HFFc6 (cell line): ENCODE data around the gene PDZRN3. TPM values are rescaled to one million over a fixed set of nuclear protein-coding genes. Genes with fewer than 3 reads are reported as not detected.

Experiments
- DNase-seq: peaks from one replicate; pipeline ENCODE4 v3.0.0-alpha.2; 2018
- H3K27ac Mint-ChIP-seq: 2 replicates; pipeline ENCODE4 v1.8.0; 2020; ENCODE audit warnings: mild to moderate bottlenecking, mixed read lengths
- H3K27me3 Mint-ChIP-seq: 2 replicates; pipeline ENCODE4 v1.8.0; 2021; ENCODE audit warnings: mild to moderate bottlenecking, moderate library complexity, mixed read lengths; ENCODE audit not compliant: insufficient read depth
- H3K36me3 Mint-ChIP-seq: 2 replicates; pipeline ENCODE4 v1.8.0; 2021; ENCODE audit warnings: low read depth, mixed read lengths
- H3K4me1 Mint-ChIP-seq: 2 replicates; pipeline ENCODE4 v1.8.0; 2020; ENCODE audit warnings: low read depth, mixed read lengths
- H3K4me3 Mint-ChIP-seq: 2 replicates; pipeline ENCODE4 v1.8.0; 2020; ENCODE audit warnings: mild to moderate bottlenecking, moderate library complexity, mixed read lengths
- H3K9me3 Mint-ChIP-seq: 2 replicates; pipeline ENCODE4 v1.8.0; 2020; ENCODE audit warnings: mild to moderate bottlenecking, mixed read lengths
- CTCF ChIP-seq: fragments of 200-600 bp; sonication (generic); IDR thresholded peaks from 2 replicates; pipeline ENCODE4 v1.5.0; 2021; ENCODE audit warnings: antibody characterized with exemption, mild to moderate bottlenecking
- total RNA-seq, 6 experiments: library from RNA; stranded (reverse); fragmentation: NEBNext Ultra II Directional; extraction: Animal tissue kit (Norgen Biotek cat#: 25700); gene quantifications; 2 replicates in 1 of 6; 3 replicates in 5 of 6; pipeline ENCODE4 v1.2.3, GENCODE V29; 2021

Gene PDZRN3
- total RNA-seq, 6 experiments from 2014 or later, result 15.1 to 18.5 (median 16.7) TPM

- Mint-ChIP-seq H3K27me3 (no peaks in the 10 kb centered on the region; the same call in 1 of the 2 replicates), H3K27ac (no peak overlapping the region), H3K9me3 (no peaks in the 10 kb centered on the region; the same call in 1 of the 2 replicates), H3K4me3 (no peak overlapping the region), H3K4me1 (peaks cover 8% of the 10 kb centered on the region), H3K36me3 (peaks cover 52% of the 10 kb centered on the region)
- DNase-seq, result no peak
- TF ChIP-seq CTCF, result no peak
Observed at GRCh38 chr3:73383470-73384049, 241.2 kb downstream of the PDZRN3 start.

DNA sequence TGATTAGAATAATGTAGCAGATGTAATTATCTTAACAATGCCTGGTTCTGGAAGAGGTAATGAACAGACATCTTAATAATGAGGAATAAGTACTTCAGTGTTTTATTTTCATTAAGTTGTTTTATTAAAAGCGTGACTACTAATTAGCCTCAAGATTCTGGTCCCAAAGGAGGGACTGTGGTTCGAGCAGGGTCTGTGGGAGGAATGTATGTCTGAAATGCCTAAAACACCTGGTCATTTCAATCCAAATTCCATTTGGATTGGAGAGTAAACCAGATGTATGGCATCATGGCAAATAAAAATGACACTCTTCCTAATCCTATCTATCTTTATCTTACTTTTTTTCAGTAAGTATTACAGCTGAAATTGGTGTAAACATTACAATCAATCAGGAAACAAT, 243.2 kb downstream of the PDZRN3 start:
- Mint-ChIP-seq H3K27me3 (no peaks in the 10 kb centered on the region; the same call in 1 of the 2 replicates), H3K4me1 (peaks cover 8% of the 10 kb centered on the region), H3K4me3 (no peak overlapping the region), H3K27ac (no peak overlapping the region), H3K36me3 (peaks cover 33% of the 10 kb centered on the region), H3K9me3 (no peaks in the 10 kb centered on the region; the same call in 1 of the 2 replicates)
- DNase-seq, result no peak
- no peak for TF ChIP-seq CTCF

- Mint-ChIP-seq H3K27ac (no peak overlapping the region), H3K9me3 (no peaks in the 10 kb centered on the region; the same call in 1 of the 2 replicates), H3K4me3 (no peak overlapping the region), H3K27me3 (peaks cover 2% of the 10 kb centered on the region; the same call in 1 of the 2 replicates), H3K4me1 (peaks cover 8% of the 10 kb centered on the region), H3K36me3 (peaks cover 31% of the 10 kb centered on the region)
- no peak for TF ChIP-seq CTCF
- no peak for DNase-seq
Observed at GRCh38 chr3:73380735-73381532, 243.8 kb downstream of the PDZRN3 start.

DNA sequence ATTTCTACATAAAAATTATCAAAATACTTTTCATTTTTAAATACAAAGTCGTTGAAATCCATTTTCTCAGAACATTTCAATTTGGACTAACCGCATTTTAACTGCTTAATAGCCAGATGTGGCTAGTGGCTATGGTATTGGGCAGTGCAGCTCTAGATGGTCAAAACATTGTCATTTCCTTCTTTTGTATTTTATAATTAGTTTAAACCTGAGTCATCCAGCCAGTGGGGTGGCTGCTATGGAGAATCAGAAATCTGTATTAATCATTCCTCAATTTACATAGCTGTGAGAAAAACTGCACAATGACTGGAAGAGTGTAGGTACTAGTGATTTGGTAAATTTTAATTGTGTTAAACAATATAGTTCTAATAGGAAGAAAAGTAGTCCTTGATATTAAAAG, 245.3 kb downstream of the PDZRN3 start:
- peaks cover 2% of the 10 kb centered on the region; the same call in 1 of the 2 replicates for H3K27me3 Mint-ChIP-seq
- no peak overlapping the region for H3K4me3 Mint-ChIP-seq
- peaks cover 5% of the 10 kb centered on the region for H3K9me3 Mint-ChIP-seq
- DNase-seq, result no peak
- peaks cover 8% of the 10 kb centered on the region for H3K4me1 Mint-ChIP-seq
- peaks cover 22% of the 10 kb centered on the region for H3K36me3 Mint-ChIP-seq
- H3K27ac Mint-ChIP-seq, result no peak overlapping the region
- no peak for TF ChIP-seq CTCF

DNA sequence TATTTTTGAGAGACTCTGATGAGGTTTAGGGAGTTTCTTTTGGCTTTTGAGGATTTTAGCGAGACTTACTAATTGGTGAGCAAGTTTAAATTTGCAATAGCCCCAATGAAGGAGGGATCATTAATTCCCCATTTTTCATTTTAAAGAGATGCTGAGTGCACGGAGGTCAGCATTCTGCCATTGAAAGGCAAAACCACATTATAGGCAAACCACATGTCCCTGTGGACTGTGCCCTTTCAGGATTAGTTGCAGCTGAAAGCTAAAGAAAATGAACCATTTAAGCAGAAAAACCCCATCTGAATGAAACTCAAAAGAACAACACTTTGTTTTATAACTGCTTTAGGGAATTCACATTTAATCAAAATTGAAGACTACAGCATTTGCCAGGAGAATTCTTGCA, 246.5 kb downstream of the PDZRN3 start:
- TF ChIP-seq CTCF, result no peak
- no peak for DNase-seq
- Mint-ChIP-seq H3K9me3 (peaks cover 9% of the 10 kb centered on the region), H3K4me1 (peaks cover 8% of the 10 kb centered on the region), H3K36me3 (peaks cover 11% of the 10 kb centered on the region), H3K4me3 (no peak overlapping the region), H3K27ac (no peak overlapping the region), H3K27me3 (0 out of 2 replicates have a peak, but pooled peaks cover 2% of the 10 kb centered on the region)
